ENCODE measurements around the gene TESK2.

TESK2 gene

DNA sequence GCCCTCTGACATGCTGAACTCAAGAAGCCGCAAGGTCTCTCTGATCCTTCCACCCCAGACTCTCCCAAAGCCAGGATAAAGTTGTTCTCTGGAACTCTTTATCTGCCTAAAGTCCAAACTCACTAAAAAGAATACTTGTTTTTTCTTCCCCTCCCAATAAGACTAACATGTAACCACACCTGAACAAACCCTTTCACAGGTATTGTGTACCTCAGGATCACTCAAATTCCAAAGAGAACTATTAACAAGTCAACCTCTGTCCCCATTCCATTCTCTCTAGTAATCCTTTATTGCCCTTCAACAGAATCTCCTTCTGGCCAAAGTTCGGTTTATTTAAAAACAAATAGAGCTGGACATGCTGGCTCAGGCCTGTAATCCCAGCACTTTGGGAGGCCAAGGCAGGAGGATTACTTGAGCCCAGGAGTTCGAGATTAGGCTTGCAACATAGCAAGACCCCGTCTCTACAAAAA lies 155.1 kb downstream of the TESK2 start:
- DNase-seq (ENCODE audit: low spot score): no peak

DNA sequence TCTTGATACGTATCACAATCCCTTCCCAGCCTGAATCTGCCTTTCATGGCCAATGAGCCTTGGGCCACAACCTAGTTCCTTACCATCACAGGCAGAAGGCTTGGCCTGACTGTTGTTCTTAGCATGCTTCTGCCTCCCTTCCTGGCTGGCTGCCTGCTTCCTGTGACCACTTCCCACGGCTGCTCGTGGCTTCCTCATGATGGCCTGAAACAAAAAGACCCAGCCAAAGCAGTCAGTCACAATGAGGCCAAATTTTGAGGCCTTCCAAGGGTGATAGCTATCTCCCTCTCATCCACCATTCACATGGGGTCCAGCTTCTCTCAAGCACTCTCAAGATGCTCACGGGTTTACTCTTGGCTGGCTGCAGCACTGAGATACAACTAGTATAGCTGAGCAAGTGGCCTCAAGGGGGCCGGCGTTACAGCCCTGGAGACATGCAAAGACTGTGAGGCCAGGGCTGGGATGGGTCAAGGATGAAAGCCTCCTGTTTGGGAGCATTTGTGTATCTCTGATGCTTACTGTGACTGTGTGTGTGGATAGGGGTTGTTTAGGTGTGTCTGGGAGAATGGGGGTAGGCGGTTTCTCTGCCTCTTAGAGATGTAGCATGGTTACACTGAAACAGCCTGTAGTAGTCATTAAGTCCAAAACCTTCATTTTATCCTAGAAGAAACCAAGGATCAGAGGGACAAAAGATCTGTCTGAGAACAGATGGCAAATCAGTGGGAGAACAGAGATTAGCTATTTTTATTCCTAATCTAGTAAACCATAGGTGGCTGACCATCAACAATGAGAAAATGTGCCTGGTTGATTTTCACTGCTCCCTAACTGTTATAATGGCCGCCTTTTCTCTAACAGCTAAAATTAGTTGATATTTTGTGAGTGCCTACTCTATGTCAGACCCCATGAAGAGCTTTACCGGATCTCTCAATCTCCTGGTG lies 156.4 kb downstream of the TESK2 start:
- no peak for DNase-seq (ENCODE audit: low spot score)

DNA sequence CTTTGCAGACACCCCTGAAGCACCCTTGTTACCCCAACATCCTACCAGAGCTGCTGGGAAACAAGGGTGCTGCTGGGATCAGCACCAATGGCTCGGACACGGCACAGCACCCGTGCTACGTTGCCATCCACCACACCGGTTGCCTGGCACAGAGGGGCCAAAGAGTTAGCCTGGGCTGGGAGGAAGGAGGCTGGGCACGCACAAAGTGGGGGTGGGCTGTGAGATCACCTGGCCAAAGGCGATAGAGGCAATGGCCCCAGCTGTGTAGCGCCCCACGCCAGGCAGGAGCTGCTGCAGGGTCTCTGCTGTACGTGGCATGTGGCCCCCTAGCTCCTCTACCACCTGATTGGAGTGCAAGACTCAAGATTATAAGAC lies 158.6 kb downstream of the TESK2 start:
- no peak for DNase-seq (ENCODE audit: low spot score)

DNA sequence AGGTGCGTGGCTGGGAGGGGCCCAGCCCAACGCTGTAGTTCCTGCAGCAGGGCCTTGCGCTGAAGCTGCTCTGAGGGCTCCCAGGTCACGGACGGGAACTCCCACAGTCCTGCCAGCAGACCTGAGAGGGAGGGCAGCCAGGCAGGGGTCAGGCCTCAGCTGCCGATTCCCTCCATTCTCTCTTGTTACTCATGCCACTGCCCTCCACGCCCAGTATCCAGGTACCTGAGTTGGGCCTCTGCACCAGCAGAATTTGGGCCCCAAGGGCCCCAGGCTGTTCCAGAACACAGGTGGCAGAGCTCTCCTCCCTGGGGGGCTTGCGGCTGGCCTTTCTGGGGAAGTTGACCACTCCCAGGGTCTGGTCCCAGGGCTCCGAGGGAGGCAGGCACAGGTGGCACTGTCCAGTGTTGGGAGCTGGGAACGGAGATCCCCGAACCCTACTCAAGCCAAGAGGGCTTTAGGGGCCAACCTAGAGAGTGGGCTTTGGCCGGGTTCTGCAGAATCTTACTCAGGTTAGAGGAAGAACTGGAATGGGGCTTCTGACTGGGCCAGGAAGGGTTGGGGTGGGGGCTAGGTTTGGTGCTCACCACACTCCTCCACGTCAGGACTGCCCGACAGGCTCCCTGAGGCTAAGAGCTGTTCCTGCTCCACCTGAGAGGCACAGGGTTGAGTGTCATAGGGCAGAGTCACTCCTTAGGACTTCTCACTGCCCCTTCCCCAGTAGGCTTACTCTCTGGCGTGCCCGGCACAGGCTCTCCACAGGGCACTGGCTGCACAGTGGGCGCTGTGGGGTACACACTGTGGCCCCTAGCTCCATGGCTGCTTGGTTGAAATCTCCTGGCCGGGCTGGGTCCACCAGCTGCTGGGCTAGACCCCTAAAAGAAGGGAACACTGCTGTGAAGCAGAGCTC lies 159.3 kb downstream of the TESK2 start:
- DNase-seq (ENCODE audit: low spot score): no peak

DNA sequence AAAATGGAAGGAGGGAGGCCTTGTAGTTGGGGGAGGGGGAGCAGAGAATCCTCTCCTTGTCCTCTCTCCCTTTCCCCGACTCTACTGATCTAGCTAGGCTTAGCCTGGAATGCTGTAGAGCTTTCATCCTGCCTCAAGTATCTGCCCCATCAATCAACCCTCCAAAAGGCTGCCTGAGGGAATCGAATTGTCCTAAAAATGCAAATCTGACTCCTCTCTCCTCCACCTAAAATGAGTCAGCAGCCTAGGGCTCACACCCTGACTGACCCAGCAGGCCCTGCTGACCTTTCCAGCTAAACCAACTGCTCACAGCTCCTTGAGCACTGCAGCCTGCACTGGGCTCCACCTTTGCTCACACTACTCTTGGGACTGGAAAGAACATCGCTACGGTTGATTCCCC lies 161.5 kb downstream of the TESK2 start:
- no peak for DNase-seq (ENCODE audit: low spot score)

DNA sequence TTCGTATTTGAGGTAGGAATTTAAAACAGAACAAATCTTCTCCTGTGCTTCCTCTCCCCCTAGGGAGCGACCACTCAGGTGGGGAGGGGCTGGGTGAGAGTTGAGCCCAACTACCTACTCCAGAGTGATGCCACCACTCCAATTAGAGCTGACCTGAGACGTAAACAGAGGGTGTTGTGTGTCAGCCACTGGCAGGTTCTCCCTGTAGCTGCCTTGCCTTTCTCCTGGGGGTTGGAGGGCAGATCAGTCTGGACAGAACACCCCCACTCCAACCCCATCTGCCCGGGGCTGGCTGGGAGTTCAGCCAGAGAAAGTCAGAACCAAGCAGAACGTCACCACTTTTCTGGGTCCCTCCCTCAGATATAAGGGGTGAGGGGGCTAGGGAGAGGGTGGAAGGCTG lies 162.3 kb downstream of the TESK2 start:
- DNase-seq (ENCODE audit: low spot score): no peak

DNA sequence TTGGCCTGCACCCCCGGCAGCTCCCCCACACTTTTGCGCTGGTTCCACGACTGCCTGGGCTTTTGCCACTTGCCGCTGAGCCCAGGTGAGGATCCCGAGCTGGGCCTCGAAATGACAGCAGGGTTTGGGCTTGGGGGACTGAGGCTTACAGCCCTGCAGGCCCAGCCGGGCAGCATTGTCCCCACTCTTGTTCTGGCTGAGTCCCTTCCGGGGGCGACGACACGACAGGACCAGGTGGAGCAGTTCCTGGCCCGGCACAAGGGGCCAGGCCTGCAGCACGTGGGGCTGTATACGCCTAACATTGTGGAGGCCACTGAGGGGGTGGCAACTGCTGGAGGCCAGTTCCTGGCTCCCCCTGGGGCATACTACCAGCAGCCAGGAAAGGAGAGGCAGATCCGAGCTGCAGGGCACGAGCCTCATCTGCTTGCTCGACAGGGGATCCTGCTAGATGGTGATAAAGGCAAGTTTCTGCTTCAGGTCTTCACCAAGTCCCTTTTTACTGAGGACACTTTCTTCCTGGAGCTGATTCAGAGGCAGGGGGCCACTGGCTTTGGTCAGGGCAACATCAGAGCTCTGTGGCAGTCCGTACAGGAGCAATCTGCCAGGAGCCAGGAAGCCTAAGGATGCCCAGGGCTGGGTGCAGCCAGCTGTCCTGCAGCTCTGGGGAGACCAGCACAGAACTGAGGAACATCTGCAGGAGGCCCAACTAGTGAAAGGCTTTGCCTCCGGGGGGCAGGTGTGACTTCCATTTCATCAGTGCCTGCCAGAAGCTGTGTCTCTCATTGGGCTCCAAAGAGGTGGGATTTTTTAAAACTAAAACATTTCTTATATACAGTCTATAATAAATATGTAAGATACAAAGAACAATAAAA lies 163.1 kb downstream of the TESK2 start:
- peak; percentile 54 for DNase-seq (ENCODE audit: low spot score)

DNA sequence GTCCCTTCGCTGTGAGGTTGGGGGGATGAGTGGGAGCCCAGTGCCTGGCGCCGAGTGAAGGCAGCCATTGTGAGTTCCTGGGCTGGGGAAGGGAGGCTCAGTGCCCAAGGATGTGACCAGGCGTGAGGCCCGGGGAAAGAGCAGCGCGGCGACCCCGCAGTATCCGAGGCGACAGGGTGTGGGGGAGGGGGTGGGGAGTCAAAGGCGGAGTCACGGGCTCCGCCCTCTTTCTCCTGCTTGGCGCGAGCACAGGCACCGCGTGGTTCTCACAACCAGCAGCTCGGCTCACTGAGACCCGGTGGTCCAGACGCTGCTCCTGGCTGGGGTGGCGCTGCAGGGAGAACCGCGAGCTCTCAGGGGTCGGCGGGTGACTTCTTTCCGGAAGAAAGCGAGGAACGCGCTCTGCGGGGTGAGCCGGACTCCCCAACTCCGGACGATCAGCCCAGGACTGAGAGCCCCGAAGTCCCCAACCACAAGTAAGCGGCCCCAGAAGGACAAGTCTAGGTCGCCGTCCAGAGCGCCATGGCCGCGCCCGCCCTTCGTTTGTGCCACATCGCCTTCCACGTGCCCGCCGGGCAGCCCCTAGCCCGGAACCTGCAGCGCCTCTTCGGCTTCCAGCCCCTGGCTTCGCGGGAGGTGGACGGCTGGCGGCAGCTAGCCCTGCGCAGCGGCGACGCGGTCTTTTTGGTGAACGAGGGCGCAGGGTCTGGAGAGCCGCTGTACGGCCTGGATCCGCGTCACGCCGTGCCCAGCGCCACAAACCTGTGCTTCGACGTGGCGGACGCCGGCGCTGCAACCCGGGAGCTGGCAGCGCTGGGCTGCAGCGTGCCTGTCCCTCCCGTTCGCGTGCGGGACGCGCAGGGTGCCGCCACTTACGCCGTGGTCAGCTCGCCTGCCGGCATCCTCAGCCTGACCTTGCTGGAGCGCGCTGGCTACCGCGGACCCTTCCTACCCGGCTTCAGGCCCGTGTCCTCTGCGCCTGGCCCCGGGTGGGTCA lies 164.0 kb downstream of the TESK2 start, which contains the start of gene HPDL:
Gene HPDL (plus strand): TSS at position 269 of the 997 bp plus-strand sequence. CDS start 254 bp downstream, at position 523.
- DNase-seq (ENCODE audit: low spot score): peak; percentile 91

DNA sequence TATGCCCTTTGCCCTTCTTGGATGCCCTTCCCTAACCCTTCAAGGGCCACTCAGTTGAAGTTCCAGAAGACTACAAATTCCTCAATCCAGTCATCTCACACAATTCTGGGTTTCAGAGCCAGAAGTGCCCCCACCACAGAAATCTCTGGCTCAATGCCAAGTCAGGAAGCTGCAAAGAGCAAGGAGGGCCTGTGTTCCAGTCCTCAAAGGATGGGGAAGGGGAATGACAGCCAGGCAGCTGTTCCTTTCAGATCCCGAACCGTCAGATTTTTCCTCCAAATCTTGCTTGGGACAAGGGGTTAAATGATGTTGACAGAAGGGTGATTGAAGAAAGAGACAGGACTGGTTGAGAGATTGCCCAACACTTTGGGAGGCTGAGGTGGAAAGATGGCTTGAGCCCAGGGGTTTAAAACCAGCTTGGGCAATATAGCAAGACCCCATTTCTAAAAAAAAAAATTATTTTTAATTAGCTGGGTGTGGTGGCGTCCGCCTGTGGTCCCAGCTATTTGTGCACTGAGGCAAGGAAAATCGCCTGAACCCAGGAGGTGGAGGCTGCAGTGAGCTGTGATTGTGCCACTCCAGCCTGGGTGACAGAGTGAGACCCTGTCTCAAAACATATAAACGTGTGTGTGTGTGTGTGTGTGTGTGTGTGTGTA lies 165.0 kb downstream of the TESK2 start:
- no peak for DNase-seq (ENCODE audit: low spot score)

DNA sequence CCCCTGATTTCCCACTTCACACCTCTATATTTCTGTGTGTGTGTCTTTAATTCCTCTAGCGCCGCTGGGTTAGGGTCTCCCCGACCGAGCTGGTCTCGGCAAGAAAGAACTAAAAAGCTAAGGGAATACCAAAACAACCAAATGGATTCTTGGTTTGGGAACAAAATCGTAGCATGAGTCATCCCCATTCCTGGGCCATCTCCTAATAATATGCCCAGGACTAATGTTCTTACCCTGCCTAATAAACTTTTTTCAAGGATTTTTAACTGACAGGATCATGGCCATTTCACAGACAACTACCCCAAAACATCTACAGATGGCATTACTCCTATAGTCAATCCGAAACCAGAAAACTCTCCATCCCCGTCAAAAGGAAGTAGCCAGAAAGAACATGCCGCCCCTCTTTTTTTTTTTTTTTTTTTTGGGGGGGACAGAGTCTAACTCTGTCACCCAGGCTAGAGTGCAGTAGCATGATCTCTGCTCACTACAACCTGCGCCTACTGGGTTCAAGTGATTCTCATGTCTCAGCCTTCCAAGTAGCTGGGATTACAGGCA lies 168.4 kb downstream of the TESK2 start:
- DNase-seq (ENCODE audit: low spot score): no peak

DNA sequence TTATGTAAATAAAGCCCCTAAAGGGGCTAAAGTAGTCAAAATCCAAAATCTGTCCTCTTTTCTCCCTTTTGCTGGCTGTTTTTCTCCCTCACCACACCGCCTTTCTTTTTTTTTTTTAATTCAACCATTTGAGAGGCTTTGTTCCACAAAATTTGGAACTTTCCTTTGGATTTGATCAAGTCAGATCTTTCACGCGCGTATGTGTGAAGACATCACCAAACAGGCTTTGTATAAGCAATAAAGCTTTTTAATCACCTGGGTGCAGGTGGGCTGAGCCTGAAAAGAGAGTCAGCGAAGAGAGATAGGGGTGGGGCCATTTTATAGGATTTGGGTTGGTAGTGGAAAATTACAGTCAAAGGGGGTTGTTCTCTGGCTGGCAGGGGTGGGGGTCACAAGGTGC lies 169.5 kb downstream of the TESK2 start:
- no peak for DNase-seq (ENCODE audit: low spot score)

DNA sequence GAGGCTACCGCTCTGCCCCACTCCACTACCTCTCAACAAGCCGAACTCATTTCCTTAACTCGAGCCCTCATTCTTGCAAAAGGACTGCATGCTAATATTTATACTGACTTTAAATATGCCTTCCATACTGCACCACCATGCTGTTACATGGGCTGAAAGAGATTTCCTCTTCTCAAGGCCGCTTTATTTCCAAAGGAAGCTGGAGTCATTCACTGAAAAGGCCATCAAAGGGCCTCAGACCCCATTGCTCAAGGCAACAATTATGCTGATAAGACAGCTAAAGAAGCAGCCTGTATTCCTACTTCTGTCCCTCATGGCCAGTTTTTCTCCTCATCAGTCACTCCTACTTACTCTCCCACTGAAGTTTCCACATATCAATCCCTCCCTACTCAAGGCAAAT lies 171.2 kb downstream of the TESK2 start:
- DNase-seq (ENCODE audit: low spot score): no peak

DNA sequence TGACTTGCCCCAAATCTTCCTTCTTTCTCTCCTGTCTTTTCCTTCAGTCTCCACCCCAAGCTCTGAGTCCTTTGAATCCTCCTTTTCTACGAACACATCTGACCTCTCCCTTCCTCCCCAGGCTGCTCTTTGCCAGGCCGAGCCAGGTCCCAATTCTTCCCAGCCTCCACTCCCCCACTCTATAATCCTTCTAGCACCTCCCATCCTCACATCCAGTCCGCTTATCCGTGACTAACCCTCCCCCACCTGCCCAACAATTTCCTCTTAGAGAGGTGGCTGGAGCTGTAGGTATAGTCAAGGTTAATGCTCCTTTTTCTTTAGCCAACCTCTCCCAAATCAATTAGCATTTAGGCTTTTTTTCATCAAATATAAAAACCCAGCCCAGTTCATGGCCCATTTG lies 173.8 kb downstream of the TESK2 start:
- DNase-seq (ENCODE audit: low spot score): no peak

DNA sequence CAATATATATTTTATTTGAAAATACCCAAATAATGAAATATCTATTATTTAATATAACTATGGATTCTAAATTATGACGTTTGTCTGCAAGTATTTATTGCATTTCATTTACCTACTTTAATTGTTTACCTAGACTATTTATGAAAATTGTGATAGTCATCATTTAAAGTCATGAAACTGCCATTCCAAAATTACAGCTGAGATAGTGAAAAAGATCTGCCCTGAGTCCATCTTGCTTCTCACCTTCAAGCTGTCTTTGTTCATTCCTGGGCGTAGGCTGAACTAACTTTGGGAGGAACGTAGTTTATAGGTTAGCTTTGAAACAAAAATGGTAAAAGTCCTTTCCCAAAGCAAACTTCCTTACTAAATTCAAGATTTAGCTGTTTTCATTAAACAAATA lies 176.7 kb downstream of the TESK2 start:
- DNase-seq (ENCODE audit: low spot score): no peak

DNA sequence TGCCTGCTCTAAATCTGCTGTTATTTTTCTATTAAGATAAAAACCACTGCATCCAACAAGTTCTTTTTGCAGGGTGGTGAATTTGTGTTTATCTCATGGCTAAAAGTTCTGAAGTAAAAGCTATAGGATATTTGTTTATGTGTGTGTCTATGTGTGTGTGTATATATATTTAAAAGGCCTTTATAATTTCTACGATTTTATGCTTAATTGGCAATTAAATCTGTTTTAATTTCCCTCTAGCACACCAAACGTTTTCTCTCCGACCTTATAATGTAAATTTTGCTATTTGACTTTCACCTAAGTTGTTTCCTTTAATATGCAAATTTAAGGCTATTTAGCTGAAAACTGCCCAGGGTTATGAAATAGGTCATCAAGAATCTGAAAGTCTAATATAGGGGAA lies 184.1 kb downstream of the TESK2 start:
- no peak for DNase-seq (ENCODE audit: low spot score)

DNA sequence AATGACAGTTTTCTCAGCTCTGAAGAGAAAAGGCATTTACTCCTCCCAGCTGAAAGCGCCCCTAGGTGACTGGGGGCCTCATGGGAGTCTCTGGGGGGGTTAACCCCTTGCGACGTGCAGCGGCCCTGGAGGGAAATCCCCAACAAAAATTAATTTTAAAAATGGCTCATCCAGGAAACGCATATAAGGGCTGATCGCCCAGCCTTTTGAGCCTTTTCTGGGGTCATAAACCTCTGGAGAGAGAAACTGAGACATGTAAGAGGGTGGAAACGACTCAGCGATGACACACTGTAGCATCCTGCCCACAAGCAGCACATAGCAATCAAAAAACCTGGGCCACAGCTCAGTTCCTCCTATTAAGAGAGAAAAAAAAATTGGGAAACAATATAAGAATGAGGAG lies 184.6 kb downstream of the TESK2 start:
- DNase-seq (ENCODE audit: low spot score): no peak

DNA sequence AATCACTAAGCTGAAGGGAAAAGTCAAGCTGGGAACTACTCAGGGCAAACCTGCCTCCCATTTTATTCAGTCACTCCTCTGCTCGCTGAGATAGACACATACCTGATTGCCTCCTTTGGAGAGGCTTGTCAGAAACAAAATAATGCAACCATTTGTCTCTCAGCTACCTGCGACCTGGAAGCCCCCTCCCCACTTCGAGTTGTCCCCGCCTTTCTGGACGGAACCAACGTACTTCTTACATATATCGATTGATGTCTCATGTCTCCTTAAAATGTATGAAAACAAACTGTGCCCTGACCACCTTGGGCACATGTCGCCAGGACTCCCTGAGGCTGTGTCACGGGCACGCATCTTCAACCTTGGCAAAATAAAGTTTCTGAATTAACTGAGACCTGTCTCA lies 185.7 kb downstream of the TESK2 start:
- no peak for DNase-seq (ENCODE audit: low spot score)

DNA sequence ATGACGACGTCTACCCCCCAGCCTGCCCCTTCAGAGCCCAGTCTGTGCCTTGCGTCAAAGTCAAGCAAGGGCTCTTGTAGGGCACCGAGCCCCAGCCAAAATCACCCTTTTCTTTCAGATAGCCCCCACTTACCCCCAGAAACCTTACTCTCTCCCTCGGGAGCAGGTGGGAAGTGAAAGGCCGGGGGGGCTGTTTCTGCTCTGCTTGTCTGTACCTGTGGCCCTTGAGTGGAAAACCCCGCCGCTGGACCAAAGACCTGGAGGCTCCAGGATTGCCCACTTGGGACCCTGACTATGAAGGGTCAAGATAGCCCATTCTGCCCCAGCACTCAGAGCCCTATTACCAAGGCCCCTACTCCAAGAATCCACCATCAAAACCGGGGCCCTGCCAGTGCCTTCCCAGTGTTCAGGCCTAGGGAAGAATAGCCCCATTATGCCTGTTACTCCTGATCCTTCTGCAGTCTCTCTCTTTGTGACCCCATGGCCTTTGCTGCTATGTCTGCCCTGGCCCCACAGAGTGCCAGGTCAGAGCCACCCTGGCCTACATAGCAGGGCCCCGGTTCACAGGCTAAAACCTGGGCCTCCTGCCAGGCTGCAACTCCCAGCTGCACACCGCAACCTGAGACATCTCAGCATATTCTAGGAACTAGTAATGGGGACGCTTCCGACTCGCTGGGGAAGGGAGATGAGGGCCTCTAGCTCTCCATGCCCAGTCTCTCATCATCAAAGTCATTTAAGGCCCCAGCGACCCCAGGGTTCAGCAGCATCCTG lies 186.5 kb downstream of the TESK2 start:
- DNase-seq (ENCODE audit: low spot score): no peak
